Measurements from ENCODE around the gene SEC23IP. TPM values are rescaled to one million over a fixed set of nuclear protein-coding genes. Genes with fewer than 3 reads are reported as not detected.
A peak's percentile ranks its signal among the peaks of the same experiment; 100 is the strongest.
"Not testable (repeated sequence)": the region's sequence is repeated elsewhere in the genome, so short reads cannot be mapped to it uniquely, and the experiment has no call there.

SEC23IP gene
- total RNA-seq, 1 donor from 2014 or later = 75.6 TPM

DNA sequence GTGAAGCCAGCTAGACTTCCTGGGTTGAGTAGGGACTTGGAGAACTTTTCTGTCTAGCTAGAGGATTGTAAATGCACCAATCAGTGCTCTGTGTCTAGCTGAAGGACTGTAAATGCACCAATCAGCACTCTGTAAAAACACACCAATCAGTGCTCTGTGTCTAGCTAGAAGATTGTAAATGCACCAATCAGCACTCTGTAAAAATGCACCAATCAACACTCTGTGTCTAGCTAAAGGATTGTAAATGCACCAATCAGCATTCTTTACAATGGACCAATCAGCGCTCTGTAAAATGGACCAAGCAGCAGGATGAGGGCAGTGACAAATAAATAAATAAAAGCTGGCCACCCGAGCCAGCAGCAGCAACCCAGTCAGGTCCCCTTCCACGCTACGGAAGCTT lies 2.2 kb upstream of the SEC23IP start:
- DNase-seq (ENCODE audit: low spot score, unreplicated experiment) = not testable (repeated sequence)

DNA sequence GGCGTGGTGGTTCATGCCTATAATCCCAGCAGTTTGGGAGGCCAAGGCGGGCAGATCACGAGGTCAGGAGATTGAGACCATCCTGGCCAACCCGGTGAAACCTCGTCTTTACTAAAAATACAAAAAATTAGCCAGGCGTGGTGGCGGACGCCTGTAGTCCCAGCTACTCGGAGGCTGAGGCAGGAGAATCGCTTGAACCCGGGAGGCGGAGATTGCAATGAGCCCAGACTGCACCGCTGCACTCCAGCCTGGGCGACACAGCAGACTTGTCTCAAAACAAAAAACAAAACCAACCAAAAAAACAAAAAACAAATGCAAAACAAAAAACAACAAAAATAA lies 712 bp upstream of the SEC23IP start:
- not testable (repeated sequence) for H3K9me3 Mint-ChIP-seq (ENCODE audit: low read depth); H3K36me3 Mint-ChIP-seq (ENCODE audit: insufficient read depth); DNase-seq (ENCODE audit: low spot score, unreplicated experiment); H3K27ac Mint-ChIP-seq; H3K27me3 Mint-ChIP-seq
- peak overlapping the region; percentile 99 for H3K4me3 Mint-ChIP-seq (ENCODE audit: low read depth)
- H3K4me1 Mint-ChIP-seq (ENCODE audit: low read depth) = peaks cover 35% of the 10 kb centered on the region

More for the DNA sequence above, 2.2 kb upstream of the SEC23IP start:
- not testable (repeated sequence) for H3K9me3 Mint-ChIP-seq (ENCODE audit: low read depth); H3K27me3 Mint-ChIP-seq; H3K4me3 Mint-ChIP-seq (ENCODE audit: low read depth); H3K27ac Mint-ChIP-seq; H3K36me3 Mint-ChIP-seq (ENCODE audit: insufficient read depth)
- H3K4me1 Mint-ChIP-seq (ENCODE audit: low read depth) = peaks cover 20% of the 10 kb centered on the region

DNA sequence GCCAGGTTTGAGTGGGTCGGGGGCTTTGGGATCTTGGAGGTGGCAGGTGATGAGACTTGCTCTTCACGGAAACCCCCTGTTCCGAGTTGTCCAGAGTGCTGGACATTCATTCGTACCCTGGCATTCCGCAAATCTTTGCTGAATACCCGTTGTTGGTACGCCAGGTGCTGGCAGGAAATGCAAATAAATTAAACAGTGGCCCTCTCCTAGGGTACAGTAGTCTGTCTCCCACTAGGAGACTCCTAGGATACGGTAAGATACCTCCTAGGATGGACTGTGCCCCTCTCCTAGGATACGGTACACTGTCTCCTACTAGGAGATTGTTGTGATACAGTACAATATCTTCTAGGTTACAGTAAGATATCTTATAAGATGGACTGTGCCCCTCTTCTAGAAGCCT lies 544 bp downstream of the SEC23IP start:
- TF ChIP-seq, protein P1, sequence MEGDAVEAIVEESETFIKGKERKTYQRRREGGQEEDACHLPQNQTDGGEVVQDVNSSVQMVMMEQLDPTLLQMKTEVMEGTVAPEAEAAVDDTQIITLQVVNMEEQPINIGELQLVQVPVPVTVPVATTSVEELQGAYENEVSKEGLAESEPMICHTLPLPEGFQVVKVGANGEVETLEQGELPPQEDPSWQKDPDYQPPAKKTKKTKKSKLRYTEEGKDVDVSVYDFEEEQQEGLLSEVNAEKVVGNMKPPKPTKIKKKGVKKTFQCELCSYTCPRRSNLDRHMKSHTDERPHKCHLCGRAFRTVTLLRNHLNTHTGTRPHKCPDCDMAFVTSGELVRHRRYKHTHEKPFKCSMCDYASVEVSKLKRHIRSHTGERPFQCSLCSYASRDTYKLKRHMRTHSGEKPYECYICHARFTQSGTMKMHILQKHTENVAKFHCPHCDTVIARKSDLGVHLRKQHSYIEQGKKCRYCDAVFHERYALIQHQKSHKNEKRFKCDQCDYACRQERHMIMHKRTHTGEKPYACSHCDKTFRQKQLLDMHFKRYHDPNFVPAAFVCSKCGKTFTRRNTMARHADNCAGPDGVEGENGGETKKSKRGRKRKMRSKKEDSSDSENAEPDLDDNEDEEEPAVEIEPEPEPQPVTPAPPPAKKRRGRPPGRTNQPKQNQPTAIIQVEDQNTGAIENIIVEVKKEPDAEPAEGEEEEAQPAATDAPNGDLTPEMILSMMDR (IDR thresholded peaks at IDR 0.05; ENCODE audit: unreplicated experiment) = no peak
- Mint-ChIP-seq H3K36me3 (ENCODE audit: insufficient read depth) (peaks cover 4% of the 10 kb centered on the region), H3K27ac (peak overlapping the region; percentile 98), H3K4me3 (ENCODE audit: low read depth) (peak overlapping the region; percentile 99), H3K4me1 (ENCODE audit: low read depth) (peaks cover 42% of the 10 kb centered on the region), H3K27me3 (no peaks in the 10 kb centered on the region), H3K9me3 (ENCODE audit: low read depth) (peaks cover 2% of the 10 kb centered on the region)
- DNase-seq (ENCODE audit: low spot score, unreplicated experiment) = no peak

DNA sequence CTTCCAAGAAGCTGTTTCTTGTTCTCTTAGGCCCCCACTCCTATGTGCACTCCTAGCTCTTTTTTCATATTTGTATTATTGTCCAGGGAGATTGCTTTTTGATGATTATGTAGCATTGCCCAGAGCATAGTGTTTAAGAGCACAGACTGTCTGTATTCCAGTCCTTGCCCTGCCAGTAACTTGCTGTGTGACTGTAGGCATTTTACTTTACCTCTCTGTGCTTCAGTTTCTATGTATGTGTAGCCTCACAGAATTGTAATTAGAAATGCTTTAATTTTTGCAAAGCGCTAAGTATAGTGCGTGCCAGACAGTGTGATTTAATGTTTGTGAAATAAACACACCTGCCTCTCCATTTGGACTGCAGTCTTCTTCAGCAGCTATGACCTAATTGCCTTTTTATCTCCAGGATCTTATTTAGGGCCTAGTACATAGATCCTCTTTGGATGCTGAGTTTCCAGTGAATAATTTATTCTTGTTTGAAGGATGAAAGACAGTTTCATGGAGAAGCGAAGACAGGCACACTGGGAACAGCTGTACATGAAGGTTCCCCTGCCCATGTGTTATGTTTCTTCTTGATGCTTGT lies 1.4 kb downstream of the SEC23IP start:
- H3K4me3 Mint-ChIP-seq (ENCODE audit: low read depth) = peak overlapping the region; percentile 99
- H3K4me1 Mint-ChIP-seq (ENCODE audit: low read depth) = peaks cover 42% of the 10 kb centered on the region
- H3K36me3 Mint-ChIP-seq (ENCODE audit: insufficient read depth) = peaks cover 8% of the 10 kb centered on the region
- no peaks in the 10 kb centered on the region for H3K27me3 Mint-ChIP-seq
- TF ChIP-seq, protein P1 (IDR thresholded peaks at IDR 0.05; ENCODE audit: unreplicated experiment) = no peak
- peaks cover 2% of the 10 kb centered on the region for H3K9me3 Mint-ChIP-seq (ENCODE audit: low read depth)
- DNase-seq (ENCODE audit: low spot score, unreplicated experiment) = no peak
- peak overlapping the region; percentile 12 for H3K27ac Mint-ChIP-seq

DNA sequence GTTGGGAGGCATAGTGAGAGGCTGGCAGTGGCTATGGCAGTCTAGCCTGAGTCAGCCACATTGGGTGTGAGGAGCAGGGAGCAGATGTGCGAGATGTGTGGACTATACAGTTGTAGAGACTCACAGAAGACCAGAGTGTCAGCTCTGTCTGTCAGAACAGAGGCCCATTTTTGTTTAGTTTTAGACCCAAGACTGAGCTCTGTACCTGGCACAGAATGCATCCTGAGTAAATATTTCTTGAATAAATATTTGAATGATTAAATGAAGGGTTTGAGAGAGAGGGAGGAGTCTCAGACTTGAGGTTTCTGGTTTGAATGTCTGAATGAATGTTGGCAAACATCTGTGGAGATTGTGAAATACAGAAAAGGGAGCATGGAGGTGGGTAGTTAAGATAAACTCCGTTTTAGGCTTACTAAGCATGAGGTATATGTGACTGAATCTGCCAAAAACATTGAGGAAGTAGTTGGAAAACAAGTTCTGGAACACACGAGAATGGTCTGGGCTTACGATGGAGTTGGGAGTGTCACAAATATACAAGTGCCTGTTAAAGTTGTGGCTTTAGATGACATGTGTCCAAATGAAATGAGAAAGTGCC lies 3.6 kb downstream of the SEC23IP start:
- Mint-ChIP-seq H3K4me1 (ENCODE audit: low read depth) (peaks cover 40% of the 10 kb centered on the region), H3K36me3 (ENCODE audit: insufficient read depth) (peaks cover 10% of the 10 kb centered on the region), H3K27me3 (no peaks in the 10 kb centered on the region), H3K4me3 (ENCODE audit: low read depth) (peak overlapping the region; percentile 17), H3K27ac (peak overlapping the region; percentile 81), H3K9me3 (ENCODE audit: low read depth) (peaks cover 2% of the 10 kb centered on the region)
- TF ChIP-seq, protein P1 (IDR thresholded peaks at IDR 0.05; ENCODE audit: unreplicated experiment) = no peak
- DNase-seq (ENCODE audit: low spot score, unreplicated experiment) = no peak

DNA sequence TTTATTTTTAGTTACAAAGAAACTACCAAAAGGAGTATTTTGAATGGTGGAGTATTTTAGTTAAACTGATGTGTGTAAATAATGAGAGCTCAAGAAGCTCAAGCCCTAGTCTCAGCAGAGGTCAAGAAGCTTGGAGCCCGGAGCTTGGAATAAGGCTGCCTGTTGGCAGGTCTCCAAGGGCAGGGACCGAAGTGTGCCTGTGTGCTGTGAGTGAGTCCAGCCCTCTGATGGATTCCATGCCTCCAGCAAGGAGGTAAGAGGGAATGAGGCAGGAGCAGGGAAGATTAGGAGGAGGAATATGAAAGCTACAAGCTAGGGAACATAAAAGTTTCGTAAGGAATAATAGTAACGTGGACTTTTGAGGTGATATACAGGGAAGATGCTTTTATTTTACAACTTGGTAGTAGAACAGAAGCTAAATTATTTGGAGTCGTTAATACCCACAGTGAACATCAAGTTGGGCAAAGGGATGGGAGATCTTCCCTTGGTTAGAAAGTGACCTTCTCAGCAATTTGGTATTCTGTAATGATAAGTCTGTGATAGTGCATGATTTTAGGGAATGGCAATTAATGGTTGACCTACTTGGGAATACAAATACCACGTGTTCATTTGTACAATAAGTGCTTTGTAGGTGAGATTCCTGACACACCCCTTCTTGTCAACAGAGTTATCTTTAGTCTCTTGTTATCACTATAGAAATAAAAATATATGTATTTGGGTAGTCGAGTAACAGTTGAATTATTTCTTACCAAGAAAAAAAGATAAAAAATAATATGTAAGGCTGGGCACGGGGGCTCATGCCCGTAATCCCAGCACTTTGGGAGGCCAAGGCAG lies 4.6 kb downstream of the SEC23IP start:
- no peak for DNase-seq (ENCODE audit: low spot score, unreplicated experiment)
- H3K9me3 Mint-ChIP-seq (ENCODE audit: low read depth) = peaks cover 2% of the 10 kb centered on the region
- no peak overlapping the region for H3K4me3 Mint-ChIP-seq (ENCODE audit: low read depth)
- H3K27me3 Mint-ChIP-seq = no peaks in the 10 kb centered on the region
- peaks cover 39% of the 10 kb centered on the region for H3K4me1 Mint-ChIP-seq (ENCODE audit: low read depth)
- peaks cover 10% of the 10 kb centered on the region for H3K36me3 Mint-ChIP-seq (ENCODE audit: insufficient read depth)
- H3K27ac Mint-ChIP-seq = peak overlapping the region; percentile 81
- TF ChIP-seq, protein P1 (IDR thresholded peaks at IDR 0.05; ENCODE audit: unreplicated experiment) = no peak
